Gastrocnemius medialis (tissue), 4 donors: ENCODE data around the gene GPR55.

Experiments
- POLR2A ChIP-seq, 2 donors: fragments of 450-650 bp; IDR thresholded peaks; one replicate each; pipeline ENCODE4 v1.6.1; 2017; ENCODE audit warnings: antibody characterized with exemption in 2 of 2, mild to moderate bottlenecking in 2 of 2, moderate library complexity in 2 of 2
- TF ChIP-seq, protein P1 (sequence below), 5 experiments: fragments of 450-650 bp in 3 of 5; fragments of 200-600 bp in 2 of 5; sonication (generic) in 2 of 5; IDR thresholded peaks in 4 of 5; conservative IDR thresholded peaks in 1 of 5; 1 replicate in 4 of 5; 2 replicates in 1 of 5; pipeline ENCODE4 v1.5.1; 2016 to 2019; ENCODE audit warnings: antibody characterized with exemption in 5 of 5, mild to moderate bottlenecking in 3 of 5, moderate library complexity in 3 of 5

DNA sequence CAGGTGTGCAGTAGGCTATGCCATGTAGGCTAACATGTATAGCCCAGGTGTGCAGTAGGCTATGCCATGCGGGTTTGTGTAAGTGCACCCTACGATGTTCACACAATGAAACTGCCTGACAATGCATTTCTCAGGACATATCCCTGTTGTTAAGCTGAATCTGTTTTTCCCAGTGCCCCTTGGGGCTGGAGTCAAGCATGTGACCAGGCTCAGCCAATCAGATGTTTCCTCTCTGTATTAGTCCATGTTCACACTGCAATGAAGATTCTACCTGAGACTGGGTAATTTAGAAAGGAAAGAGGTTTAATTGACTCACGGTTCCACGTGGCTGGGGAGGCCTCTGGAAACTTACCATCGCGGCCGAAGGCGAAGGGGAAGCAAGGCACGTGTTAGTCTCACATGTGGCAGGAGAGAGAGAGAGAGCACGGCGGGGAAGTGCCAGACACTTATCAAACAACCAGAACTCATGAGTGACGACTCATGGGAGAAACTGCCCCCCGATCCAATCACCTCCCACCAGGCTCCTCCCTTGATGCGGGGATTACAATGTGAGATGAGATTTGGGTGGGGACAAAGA, 36.1 kb downstream of the GPR55 start:
- TF ChIP-seq POLR2A (IDR thresholded peaks at IDR 0.05): no peak
- TF ChIP-seq, protein P1, sequence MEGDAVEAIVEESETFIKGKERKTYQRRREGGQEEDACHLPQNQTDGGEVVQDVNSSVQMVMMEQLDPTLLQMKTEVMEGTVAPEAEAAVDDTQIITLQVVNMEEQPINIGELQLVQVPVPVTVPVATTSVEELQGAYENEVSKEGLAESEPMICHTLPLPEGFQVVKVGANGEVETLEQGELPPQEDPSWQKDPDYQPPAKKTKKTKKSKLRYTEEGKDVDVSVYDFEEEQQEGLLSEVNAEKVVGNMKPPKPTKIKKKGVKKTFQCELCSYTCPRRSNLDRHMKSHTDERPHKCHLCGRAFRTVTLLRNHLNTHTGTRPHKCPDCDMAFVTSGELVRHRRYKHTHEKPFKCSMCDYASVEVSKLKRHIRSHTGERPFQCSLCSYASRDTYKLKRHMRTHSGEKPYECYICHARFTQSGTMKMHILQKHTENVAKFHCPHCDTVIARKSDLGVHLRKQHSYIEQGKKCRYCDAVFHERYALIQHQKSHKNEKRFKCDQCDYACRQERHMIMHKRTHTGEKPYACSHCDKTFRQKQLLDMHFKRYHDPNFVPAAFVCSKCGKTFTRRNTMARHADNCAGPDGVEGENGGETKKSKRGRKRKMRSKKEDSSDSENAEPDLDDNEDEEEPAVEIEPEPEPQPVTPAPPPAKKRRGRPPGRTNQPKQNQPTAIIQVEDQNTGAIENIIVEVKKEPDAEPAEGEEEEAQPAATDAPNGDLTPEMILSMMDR (IDR thresholded peaks at IDR 0.05 in 4 of 5, conservative IDR thresholded peaks at IDR 0.05 in 1 of 5): no peak
